ENCODE measurements around the gene KIF25.

DNA sequence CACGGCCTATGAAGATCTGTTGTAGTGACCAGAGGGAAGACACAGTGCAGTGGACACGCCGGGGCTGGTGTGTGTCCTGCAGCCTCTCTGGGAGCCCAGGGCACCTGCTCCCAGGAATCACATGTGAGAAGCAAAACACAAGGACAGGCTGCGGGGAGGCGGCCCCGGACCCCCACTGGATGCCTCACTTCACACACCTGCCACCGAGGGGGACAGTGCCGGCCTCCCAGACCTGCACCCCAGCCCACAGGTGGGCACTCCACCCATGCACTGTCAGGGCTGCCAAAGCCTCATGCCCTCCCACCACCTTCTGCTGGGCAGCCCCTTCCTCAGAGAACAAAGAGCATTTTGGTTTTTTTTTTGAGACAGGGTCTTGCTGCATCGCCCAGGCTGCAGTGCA lies 54.2 kb downstream of the KIF25 start:
- TF ChIP-seq, protein P1, sequence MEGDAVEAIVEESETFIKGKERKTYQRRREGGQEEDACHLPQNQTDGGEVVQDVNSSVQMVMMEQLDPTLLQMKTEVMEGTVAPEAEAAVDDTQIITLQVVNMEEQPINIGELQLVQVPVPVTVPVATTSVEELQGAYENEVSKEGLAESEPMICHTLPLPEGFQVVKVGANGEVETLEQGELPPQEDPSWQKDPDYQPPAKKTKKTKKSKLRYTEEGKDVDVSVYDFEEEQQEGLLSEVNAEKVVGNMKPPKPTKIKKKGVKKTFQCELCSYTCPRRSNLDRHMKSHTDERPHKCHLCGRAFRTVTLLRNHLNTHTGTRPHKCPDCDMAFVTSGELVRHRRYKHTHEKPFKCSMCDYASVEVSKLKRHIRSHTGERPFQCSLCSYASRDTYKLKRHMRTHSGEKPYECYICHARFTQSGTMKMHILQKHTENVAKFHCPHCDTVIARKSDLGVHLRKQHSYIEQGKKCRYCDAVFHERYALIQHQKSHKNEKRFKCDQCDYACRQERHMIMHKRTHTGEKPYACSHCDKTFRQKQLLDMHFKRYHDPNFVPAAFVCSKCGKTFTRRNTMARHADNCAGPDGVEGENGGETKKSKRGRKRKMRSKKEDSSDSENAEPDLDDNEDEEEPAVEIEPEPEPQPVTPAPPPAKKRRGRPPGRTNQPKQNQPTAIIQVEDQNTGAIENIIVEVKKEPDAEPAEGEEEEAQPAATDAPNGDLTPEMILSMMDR (conservative IDR thresholded peaks at IDR 0.05 in 1 of 2, IDR thresholded peaks at IDR 0.05 in 1 of 2; ENCODE audit: extremely low read depth in 1 of 2, insufficient read depth in 1 of 2, low read depth in 1 of 2, low read length in 2 of 2): no peak
- TF ChIP-seq EZH2 (IDR thresholded peaks at IDR 0.05; ENCODE audit: borderline replicate concordance, low read length): no peak

Measured in mammary epithelial cell (primary cell).